Measurements from ENCODE around the gene GTF2H2C.
"Not testable (repeated sequence)": the region's sequence is repeated elsewhere in the genome, so short reads cannot be mapped to it uniquely, and the experiment has no call there.

The GTF2H2C gene

DNA sequence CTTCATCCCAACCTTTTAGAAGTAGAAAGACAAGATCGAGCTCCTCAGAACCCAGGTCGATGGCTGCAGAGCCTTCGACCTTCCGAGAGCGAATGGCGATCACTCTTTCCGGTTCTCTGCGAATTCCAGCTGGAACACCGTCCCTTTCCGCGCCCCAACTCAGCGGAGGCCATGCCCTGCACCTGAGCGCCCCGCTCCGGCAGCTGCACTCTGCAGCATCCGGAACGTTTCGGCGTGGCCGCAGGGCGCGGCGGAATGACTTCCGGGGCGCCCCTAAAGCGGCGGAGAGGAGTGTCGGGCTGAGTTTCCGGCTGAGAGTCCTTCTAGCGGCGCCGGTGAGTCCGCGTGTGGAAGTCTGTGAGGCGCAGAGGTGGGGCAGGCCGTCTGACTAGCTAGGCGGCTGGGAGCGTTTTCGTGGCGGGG is at the start of gene GTF2H2C:
GTF2H2C (plus strand) TSS at position 284 of the 423 bp plus-strand sequence. CDS start 4,942 bp downstream, outside the sequence.
- DNase-seq (ENCODE audit: low spot score) = peak; percentile 59

DNA sequence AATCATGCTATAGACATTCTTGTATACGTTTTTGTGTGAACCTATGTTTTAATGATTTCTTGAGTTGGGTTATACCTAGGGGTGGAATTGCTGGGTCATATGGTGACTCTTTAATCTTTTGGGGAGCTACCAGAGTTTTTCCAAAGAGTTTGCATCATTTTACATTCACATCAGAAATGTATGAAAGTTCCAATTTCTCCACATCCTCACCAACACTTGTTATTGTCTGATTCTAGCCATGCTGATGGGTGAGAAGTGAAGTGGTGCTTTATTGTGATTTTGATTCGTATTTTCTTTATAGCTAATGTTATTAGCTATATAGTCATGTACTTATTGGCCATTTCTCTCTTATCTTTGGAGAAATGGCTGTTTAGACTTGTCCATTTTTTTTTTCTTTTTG is 49.3 kb upstream of the GTF2H2C start:
- no peak for DNase-seq (ENCODE audit: low spot score)

DNA sequence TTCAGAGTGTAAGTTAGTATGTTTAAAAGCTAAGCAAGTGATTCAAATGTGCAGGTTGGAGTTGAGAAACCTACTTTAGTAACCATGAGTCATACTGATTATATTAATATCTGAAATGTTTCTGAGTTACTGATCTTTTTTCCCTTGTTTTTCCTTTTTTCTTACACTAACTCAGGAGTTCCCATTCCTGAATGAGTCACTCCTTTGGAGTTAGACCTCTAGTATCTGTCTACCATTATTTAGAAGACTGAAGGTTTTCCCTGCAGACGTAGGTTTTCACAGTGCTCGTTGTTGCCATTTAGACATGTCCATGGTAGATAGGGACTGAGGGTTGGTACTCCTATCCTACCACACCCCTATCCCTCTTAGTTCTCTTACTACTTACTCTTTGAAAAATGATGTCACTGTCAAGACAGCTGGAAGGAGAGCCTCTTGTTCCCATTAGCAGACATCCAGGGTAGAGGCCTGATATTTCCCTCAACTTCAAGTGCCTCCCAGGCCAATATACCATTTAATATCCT is 47.2 kb upstream of the GTF2H2C start:
- DNase-seq (ENCODE audit: low spot score) = no peak

DNA sequence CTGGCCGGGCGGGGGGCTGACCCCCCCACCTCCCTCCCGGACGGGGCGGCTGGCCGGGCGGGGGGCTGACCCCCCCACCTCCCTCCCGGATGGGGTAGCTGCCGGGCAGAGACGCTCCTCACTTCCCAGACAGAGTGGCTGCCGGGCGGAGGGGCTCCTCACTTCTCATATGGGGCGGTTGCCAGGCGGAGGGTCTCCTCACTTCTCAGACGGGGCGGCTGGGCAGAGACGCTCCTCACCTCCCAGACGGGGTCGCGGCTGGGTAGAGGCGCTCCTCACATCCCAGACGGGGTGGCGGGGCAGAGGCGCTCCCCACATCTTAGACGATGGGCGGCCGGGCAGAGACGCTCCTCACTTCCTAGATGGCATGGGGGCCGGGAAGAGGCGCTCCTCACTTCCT is 44.4 kb upstream of the GTF2H2C start:
- not testable (repeated sequence) for DNase-seq (ENCODE audit: low spot score)

DNA sequence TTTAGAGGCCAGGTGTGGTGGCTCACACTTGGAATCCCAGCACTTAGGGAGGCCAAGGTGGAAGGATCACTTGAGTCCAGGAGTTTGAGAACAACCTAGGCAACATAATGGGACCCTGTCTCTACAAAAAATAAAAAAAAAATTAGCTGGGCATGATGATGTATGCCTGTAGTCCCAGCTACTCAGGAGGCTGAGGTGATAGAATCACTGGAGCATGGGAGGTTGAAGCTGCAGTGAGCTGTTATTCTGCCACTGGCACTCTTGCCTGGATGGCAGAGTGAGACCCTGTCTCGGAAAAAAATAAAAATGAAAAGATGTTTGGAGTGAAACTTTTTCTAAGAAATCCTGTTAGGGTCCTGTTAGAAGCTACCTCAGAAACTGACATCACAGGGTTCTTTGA is 43.2 kb upstream of the GTF2H2C start:
- DNase-seq (ENCODE audit: low spot score) = no peak

DNA sequence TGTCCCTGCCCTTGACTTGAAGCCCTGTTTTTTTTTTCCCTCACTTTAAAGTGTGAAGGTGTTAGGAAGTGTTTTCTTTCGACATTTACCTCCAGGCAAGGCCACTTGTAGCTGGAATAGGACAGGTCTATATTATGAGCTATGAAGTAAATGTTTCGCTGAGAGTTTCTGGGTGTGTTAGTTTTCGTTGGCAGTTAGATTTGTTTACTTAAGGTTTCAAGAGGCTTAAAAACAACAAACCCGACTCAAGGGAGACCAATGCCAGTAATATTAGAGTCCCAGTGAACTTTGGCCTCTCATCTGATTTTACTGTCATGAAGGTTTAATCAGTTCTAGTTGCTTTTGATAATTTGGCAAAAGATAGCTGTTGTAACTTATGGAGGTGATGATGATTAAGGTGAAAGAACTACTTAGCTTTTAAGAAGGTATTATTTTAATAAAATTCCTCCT is 42.2 kb upstream of the GTF2H2C start:
- DNase-seq (ENCODE audit: low spot score) = no peak

DNA sequence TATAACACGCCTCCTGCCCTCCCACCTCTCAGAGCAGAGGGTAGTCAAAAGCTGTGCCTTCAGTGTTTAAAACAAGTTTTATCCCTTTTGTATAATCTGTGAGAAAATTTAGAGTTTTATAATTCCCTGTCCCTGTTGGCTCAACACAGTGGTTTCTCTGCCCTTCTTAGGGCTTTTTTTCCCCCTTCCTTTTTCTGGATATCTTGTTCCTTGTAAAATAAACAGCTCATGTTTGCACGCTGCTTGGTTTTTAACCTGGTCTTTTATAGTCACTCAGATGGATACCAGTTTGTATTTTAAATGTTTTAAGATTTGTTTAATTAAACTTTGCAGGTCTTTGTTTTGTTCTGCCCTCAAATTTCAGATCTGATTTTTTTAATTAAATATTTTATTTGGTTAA is 40.7 kb upstream of the GTF2H2C start:
- no peak for DNase-seq (ENCODE audit: low spot score)

DNA sequence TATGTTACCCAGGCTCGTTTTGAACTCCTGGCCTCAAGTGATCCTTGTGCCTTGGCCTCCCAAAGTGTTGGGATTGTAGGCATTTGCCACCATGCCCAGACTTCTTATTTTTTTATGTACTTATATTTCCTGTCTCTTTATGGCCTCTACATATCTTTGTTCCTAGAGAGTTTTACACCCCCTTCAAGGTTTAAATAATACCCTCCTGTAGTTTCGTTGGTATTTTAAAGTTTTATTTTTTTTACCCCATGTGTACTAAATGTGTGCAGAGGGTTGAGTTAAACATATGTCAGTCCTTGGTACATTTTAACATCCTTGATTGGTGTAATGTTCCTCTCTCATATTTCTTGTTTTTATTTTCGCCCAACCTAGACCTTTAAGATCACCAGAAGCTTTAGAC is 38.0 kb upstream of the GTF2H2C start:
- no peak for DNase-seq (ENCODE audit: low spot score)

DNA sequence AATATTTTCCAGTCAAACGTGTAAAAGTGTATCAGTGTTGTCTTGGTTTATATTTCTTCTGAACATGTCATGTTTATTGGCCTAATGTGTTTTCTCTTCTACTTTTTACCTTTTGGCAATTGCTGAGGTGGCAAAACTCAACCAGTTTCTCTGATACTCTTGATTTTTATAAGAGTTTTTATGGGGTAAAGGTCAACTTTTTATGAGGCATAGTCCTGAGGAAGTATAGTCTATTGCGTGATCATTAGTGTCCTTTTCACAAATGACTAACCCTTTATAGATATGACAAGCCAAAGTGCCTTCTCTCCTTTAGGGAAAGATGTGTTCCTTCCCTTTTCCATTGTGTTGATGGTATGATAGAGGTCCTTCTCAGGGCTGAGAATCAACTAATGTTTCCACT is 34.5 kb upstream of the GTF2H2C start:
- no peak for DNase-seq (ENCODE audit: low spot score)

DNA sequence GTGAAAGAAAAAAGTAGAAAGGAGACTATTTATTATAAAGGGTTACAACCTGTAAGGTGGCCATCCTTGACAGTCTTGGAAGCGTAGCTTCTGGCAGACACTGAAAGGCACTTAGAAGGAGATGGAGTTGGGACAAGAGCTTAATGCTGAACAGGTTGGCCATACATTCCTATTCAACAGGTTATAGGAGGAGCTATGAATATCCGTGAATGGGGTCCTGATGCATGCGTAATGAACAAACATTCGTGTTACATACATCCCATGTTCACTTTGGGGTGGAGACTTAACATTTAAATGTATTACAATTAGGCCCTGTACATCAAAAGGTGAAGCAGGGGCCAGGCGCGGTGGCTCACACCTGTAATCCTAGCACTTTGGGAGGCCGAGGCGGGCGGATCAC is 33.3 kb upstream of the GTF2H2C start:
- no peak for DNase-seq (ENCODE audit: low spot score)

DNA sequence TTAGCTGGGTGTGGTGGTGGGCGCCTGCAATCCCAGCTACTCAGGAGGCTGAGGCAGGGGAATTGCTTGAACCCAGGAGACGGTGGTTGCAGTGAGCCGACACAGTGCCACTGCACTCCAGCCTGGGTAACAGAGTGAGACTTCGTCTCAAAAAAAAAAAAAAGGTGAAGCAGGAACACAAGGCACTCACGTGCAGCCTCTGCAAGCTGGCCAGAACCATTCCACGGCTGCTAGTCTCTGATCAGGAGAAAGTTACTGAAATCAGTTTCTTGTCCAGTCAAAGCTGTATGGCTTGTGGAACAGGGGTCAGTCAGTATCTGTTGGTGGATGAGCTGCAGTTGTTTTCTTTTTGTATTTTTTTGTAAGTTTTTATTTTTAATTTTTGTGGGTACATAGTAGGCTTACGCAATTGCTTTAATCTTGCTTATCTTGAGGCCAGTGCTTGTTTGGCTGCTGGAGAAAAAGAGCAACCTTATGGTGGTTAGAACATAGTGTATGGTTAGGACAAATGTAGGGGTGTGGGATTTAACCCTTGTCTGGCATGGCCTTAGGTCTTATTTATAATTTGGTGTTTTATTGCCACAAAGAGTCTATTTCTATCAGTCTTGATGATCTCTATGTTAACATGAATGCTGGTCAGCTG is 32.7 kb upstream of the GTF2H2C start:
- DNase-seq (ENCODE audit: low spot score) = no peak

DNA sequence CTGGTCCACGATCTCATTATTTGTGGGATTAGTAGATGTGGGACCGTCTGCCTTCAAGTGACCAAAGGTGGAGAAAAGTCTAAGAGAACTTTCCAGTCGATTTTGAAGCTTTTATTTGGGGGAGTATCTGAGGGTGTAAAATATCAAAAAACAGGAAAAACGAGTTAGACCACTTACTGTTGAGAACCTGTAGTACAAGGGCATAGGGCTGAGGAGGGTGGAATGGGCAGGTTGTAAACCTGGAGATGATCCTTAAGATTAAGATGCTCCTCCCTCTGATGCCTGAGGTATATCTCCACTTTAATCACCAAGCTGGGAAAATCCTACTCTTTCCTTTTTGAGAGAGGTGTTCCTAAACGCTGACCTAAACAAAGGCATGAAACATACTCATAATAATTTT is 32.0 kb upstream of the GTF2H2C start:
- no peak for DNase-seq (ENCODE audit: low spot score)

DNA sequence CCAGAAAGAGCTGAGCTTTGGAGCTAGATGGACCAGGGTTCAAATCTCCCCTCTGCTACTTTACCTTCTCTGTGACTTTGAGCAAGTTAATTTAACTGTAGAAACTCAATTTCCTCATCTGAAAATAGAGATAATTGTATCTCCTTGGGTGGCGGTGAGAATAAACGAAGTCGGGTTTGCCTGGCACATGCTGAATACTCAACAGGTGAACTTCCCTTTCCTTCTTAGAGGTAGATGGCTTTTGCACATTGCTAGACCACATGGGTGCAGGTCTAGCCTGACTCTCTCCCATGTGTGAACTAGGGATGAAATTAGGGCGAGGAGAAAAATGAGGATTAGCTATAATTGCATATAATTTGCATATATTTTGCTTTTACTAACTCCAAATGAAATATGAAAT is 31.4 kb upstream of the GTF2H2C start:
- no peak for DNase-seq (ENCODE audit: low spot score)

DNA sequence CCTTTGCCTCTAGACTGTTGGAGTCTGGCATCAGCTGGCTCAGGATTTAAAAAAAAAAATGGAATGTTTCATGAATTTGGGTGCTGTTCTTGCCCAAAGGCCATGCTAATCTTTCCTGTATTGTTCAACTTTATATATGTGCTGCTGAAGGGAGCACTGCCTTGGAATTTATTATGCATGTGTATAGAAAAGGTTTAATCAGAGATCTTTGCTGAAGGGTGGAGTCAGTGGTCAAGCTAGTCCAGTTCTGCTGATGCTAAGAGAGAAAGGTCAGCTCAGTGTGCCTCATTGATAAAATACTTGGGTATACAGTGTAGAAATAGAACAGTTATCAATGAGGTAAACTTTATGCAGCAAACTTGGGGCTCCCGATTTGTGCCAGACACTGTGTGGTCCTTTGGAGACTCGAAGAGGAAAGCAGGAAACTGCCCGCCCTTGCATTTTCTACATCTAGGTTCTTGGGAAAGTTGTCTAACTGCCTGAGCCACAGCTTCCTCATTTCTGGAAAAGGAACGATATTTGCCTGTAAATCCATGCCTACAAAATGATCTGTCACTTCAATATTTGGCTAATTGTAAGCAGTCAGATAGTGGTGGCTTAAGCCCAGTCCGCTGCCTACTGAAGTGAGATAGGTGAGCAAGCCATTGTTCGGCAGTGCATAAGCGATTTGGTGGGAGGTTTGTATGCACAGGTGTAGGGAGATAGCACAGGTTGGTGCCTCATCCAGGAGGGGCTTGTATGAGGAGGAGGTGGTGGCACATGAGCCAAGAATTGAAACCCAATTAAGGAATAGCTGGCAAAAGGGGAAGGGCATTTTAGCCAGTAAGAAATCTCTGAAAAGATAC is 29.2 kb upstream of the GTF2H2C start:
- DNase-seq (ENCODE audit: low spot score) = no peak

DNA sequence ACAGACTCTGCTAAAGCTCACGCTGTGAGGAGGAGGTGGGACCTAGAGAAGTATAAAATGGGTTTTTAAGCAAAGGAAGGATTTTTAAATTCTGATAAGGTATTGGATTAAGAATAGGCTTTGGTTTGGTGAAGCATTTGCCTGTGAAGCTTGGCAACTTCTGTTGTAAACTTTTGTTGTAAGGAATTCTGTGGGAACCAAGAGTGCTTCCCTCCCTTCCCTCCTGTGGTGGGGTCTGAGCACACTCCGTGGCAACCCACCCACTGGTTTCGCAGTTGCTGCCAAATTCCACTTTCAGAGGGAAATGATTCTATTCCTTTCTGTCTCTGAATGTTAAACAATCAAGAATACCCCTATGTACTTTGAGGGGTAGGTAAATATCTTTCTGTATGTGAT is 28.6 kb upstream of the GTF2H2C start:
- DNase-seq (ENCODE audit: low spot score) = no peak

DNA sequence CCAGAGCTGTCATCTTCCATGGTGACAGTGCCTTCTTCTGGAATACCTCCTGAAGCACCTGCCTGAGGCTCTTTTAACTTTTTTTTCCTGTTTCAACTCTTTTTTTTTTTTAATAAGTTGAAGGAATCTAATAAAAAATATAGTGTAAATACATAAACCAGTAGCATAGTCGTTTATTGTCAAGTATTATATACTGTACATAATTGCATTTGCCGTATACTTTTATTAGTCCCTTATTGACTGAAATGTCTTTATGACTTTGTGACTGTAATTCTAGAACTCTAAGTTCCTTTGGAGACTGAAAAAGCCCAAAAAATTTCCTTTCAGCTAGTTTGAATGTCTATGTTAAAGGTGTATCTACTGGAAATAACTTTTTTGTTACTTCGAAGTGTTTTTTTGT is 22.1 kb upstream of the GTF2H2C start:
- not testable (repeated sequence) for DNase-seq (ENCODE audit: low spot score)

DNA sequence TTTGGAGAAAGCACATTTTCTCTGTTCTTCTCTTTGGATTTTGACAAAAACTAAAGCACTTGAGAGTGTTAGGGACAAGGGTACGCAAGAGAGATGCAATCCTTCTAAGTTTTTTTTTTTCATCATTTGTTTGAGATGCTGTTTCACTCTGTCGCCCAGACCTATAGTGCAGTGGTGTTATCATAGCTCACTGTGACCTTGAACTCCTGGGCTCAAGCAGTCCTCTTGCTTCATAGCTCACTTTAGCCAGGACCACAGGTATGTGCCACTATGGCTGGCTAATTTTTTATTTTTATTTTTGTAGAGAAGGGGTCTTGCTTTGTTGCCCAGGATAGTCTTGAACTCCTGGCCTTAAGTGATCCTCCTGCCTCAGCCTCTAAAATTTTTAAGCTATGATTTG is 21.3 kb upstream of the GTF2H2C start:
- DNase-seq (ENCODE audit: low spot score) = not testable (repeated sequence)

DNA sequence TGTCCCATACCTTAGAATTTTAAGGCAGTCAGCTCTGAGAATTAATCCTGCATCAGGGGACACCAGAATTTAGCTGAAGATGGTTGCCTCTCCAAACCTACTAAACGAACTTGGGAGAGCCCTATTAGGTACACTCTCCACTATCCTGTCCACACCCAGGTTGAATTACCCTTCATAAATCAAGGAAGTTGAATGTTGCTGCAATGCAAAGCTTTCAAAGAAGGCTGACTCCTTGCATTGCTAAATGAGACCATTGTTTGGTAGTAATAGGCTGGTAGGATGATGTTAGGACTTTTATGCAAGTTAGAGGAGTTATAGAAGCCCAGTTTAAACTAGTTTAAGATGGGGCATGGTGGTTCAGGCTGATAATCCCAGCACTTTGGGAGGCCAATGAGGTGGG is 18.6 kb upstream of the GTF2H2C start:
- DNase-seq (ENCODE audit: low spot score) = not testable (repeated sequence)

DNA sequence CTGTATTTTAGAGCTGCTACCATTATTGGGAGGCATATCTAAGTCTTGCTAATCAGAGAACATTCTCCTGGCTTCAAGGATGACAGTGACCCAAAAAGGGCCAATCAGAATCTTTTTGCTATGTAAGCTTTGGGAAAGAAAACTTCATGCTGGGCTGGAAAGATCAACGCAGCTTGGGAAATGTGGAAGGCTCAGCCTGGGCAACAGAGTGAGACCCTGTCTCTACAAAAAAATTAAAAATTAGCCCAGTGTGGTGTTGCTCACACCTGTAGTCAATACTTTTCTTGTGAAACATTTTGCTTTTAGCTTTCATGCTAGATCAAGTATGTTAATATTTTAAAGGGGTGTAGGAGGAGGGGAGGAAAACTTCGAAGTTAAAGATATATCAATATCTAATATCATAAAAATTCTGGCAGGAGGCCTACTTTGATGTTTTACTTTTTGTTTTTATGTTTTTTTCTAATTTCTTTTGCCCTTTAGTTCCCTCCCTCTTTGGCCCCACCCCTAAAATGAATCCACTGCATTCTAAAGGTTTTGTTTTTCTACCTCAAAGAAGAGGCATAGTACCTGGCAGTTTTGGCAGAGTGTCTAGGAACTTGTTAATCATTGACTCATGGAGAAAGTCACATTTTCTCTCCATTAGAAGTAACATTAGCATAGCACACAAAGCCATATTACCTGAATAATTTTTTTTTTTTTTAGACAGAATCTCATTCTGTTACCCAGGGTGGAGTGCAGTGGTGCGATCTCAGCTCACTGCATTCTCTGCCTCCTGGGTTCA is 17.0 kb upstream of the GTF2H2C start:
- not testable (repeated sequence) for DNase-seq (ENCODE audit: low spot score)

DNA sequence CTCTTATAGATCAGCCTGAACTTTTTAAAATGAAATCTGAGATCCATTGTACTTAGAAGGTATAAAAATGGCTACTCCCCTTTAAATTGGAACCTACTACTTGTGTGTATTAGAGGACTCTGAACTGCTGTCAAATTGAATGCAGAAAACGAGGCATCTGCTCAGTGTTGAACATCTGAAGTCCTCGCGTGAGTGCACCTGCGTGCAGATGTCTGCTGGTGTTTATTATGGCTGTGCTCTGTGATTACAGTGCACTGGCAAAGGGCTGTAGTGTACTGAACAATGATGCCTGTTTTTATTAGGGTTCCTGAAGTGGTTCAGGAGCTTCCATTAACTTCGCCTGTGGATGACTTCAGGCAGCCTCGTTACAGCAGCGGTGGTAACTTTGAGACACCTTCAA is 15.4 kb upstream of the GTF2H2C start:
- DNase-seq (ENCODE audit: low spot score) = not testable (repeated sequence)

DNA sequence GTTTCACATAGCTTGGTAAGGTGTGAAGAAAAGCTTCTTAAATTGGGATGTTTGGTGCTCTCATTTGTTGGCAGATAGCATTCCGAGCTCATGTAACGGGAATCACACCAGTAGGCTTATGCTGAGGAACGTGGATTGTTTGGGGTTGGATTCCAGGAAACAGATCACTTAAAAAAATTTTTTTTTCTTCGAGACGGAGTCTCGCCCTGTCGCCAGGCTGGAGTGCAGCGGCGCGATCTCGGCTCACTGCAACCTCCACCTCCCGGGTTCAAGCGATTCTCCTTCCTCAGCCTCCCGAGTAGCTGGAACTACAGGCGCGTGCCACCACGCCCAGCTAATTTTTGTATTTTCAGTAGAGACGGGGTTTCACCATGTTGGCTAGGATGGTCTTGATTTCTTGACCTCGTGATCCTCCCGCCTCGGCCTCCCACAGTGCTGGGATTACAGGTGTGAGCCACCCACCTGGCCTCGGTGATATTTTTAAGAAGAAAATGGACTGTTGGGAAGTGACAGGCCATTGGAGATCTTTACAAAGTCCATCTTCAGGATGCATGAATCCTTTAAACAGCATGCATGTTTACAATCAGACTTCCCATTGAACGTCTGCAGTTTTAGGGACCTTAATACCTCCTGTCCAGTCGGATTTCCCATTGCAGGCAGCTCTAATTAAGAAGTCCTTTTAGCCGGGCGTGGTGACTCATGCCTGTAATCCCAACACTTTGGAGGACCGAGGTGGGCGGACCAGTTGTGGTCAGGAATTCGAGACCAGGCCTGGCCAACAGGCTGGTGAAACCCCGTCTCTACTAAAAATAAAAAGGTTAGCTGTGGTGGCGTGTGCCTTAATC is 818 bp downstream of the GTF2H2C start:
- DNase-seq (ENCODE audit: low spot score) = peak; percentile 0

DNA sequence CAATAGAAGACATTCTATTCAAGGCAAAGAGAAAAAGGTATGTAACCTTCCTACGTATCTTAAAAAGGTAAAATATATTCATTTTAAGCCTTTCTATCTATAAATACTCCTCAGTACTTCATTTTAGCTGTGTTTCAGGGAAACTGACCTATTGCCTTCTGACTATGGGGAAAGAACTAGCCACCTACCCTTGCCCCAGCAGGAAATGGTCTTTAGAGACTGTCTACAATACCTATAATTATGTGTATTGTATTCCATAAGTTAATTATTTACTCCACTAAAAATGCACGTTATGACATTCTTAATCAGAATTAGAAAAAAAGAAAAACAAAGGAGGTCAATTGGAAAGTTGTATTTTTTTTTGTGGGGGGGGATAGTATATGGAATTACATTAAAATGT is 6.2 kb downstream of the GTF2H2C start:
- DNase-seq (ENCODE audit: low spot score) = peak; percentile 0
